Right renal pelvis (tissue), 4 donors: Measurements from ENCODE around the gene RAB30. TPM values are rescaled to one million over a fixed set of nuclear protein-coding genes. Genes with fewer than 3 reads are reported as not detected.
"Not testable (repeated sequence)": the region's sequence is repeated elsewhere in the genome, so short reads cannot be mapped to it uniquely, and the experiment has no call there.

Experiments used
- DNase-seq, 4 donors: peaks; one replicate each; pipeline ENCODE4 v3.0.0-alpha.2; 2013; ENCODE audit warnings: low read depth in 4 of 4, low spot score in 3 of 4, missing footprints in 1 of 4
- polyA plus RNA-seq, 4 donors: library from polyadenylated mRNA; unstranded; fragments of 120-200 nt; gene quantifications; one replicate each; pipeline ENCODE4 v1.2.1, GENCODE V29; 2013; ENCODE audit not compliant: insufficient read length in 4 of 4

RAB30 gene
- polyA plus RNA-seq, 4 donors, result 7.1 to 8.5 (median 8.3) TPM

DNA sequence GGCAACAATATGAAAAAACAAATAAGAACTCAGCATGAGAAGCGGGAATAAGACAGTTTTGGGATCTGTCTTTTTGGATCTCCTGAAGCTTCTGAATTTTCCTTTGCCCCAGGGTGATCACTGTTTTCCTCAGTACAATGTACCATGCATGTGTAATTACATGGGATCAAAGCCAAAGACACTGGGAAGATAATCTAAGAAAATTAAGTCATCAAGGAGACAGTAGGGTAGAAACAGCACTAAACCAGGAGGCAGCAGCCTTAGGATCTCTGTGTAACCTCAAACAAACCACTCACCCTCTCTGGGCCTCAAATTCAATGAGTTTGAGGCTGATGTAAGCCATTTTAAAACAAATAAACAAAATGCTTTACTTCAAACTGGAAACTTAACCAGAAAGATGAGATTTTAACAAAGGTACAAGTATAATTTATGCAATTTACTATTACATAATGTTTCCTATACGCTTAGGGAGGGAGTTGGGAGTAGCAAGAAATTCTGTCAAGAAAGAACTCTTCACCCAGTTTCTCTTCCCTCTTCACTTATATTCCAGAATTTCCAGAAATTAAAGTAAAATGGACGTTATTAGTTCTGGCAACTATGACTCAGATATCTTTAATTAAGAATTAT, 77.0 kb downstream of the RAB30 start:
- DNase-seq, result no peak

GRCh38 chr11:82992223-82992622, 79.5 kb downstream of the RAB30 start:
- DNase-seq, result no peak

DNA sequence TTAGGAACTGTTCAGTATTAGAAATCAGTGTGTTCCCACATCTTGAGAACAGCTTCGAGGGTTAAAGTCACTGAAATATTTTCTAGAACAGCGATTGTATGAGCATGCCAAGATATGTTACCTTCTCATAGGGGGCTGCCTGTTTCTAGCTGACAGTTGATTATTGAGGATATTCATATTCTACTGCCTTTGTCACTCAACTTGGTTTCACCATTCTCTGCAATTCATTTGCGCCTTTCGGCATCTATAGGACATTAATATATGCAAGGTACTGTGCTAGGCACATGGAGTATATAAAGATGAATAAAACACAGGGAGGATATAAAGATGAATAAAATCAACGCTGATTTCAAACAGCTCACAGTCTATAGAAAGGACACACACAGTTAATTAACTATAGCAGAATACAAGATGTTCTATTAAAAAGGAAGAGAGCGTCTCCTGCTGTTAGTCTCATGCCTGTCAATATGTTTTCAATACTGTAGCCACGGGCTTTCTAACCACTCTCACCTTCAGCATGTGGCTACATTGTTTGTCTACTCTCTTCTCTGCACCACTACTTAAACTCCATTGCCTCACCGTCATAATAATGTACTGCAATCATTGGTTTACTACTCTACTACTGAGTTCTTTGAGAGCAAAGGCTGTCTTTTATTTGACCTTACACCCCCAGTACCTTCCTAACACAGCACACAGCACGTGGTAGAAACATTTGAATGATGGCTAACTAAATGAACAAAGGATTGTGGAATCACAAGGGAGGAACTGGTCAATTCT, 81.9 kb downstream of the RAB30 start:
- no peak for DNase-seq

- DNase-seq, result no peak
Measured at GRCh38 chr11:82988936-82989627, 82.6 kb downstream of the RAB30 start.

GRCh38 chr11:82987997-82988396, 83.7 kb downstream of the RAB30 start:
- no peak for DNase-seq

DNA sequence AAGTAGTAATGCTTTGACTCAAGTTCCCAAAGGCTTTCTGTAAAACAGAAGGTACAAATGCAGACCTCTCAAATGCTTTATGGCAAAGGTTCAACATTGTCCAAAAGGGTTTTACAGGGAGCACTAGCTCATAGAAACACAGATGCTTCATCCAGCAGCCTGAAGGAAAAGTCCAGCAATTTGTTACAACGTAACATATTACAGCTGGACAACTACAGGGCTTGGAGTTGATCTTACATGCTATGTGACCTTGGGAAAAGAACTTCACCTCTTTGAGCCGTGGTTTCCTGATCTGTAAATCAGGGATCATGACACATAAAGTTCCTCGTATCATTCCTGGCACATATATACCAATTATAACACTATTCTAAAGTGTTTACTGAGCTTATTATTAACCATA, 85.3 kb downstream of the RAB30 start:
- DNase-seq, result no peak

DNA sequence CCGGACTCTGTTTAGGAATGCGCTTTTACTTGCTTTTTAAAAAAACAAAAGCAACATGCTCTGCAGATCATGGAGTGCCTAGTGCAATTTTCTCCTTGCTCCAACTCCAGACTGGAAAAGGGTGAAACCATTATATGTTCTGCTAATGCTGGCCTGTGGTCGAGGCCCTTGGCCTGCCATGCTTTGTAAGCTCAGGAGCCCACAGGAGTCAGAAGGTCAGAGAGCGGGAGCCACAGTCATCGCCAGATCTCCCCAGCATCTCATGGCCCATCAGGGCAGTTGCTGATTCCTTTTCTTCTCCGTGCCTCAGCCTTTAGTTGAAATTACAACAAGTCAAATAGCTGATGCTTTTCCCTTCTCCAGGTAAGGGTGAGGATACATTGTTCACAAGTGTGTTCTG, 89.8 kb downstream of the RAB30 start:
- no peak for DNase-seq

GRCh38 chr11:82980947-82981346, 90.8 kb downstream of the RAB30 start:
- no peak for DNase-seq

- DNase-seq, result no peak
Measured at GRCh38 chr11:82980292-82980691, 91.4 kb downstream of the RAB30 start.

- no peak for DNase-seq
Measured at GRCh38 chr11:82979824-82980223, 91.9 kb downstream of the RAB30 start.

DNA sequence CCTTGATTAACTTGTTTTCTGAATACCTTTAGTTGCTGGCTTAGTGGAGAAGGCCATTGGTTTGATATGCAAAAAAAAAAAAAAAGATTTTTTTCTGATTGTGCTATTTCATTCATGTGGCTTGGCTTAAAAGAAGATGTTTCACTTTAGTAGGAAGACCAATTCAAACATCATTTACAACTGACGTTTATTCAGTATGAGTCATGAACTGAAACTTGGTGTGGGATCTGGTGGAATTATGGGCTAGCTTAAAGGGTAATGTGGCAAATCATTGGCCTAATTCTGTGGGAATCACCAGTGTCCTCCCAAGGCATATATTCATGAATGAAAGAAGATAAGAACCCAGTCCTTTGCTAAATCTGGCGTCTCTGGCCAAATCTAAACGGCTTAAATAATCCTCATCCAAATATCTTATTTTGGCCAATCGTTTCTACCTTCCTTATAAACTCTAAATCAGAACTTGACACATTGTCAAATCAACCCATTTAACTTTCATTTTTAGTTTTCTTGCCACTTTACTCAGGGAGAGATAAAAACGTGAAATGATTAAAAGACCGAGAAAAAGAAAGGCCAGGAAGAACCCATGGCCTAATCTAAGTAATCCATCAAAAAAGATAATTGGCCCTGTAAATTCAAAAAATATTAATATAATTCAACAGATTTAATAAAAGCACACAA, 93.1 kb downstream of the RAB30 start:
- DNase-seq, result no peak

DNA sequence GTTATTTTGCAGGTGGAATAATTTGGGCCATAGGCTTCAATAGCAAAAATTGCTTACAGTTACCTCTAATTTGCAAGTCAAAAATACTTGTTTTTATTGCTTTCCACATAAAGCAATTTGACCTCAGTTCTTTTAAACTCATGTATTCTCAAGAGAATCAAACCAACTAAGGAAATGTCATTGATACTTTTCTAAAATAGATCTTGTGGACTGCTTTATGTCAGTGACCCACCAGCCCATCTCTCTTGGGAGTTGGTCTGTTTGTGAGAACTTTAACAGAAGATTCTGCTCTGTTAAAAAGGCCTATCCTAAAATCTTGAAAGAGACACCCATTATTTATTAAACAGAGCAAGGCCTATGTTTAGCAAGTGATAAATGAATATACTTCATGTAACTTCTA, 94.9 kb downstream of the RAB30 start:
- DNase-seq, result no peak

DNA sequence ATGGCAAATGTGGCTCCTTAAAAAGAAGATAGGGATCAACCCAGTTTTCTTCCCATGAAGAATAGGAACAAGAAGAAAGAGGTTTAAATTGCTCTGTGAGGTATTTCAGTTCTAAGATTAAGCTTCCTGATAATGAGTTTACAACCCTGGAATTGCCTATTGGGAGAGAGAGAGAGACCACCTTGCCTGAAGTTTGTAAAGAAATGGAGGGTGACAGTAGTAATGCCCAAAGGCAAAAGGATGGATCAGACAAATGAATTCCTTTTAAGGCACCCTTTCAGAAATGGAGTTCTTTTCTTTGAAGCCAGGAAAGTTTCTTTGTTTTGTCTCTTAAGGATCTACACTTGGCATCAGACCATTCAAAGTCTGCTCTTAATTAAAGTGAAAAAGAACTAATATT, 95.8 kb downstream of the RAB30 start:
- no peak for DNase-seq

DNA sequence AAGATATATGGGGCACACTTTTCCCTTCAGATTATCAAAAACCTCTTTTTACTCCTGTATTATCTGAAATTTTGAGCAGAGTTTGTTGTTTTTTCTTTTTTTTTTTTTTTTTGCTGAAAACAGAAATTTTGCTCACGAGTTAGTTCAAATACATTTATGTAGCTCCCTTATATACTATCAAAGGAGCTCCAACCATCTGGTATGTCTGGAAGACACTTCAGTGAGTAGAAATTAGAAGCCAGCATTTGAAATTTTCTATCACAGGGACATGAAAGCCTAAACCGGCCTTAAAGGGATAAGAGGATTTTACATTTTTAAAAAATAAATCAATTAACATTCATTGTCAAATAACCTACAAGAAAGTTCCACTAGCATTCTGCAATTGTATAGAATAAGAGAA, 96.8 kb downstream of the RAB30 start:
- DNase-seq, result no peak

DNA sequence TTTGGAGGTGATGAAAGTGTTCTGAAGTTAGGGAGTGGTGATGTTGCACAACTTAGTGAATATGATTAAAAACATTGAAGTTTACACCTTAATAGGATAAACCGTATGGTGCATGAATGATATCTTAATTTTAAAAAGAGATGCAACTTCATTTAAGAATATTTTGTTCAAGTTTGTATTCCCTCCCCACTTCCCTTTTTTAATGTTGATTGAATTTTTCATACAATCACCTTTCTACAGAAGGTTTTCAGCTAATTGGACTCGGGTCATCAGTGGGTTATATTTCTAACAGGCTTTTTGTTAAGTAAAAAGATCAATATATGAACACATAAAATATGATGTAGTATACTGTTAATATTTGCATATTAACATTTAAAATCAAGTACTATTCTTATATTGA, 97.6 kb downstream of the RAB30 start:
- no peak for DNase-seq

GRCh38 chr11:82972103-82972502, 99.6 kb downstream of the RAB30 start:
- DNase-seq, result no peak

DNA sequence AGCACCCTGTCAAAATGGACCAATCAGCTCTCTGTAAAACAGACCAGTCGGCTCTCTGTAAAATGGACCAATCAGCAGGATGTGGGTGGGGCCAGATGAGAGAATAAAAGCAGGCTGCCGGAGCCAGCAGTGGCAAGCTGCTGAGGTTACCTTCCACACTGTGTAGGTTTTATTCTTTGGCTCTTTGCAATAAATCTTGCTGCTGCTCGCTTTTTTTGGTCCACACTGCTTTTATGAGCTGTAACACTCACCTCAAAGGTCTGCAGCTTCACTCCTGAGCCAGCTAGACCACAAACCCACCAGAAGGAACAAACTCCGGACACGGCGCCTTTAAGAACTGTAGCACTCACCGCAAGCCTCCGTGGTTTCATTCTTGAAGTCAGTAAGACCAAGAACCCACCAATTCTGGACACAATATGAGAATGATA, 100.2 kb downstream of the RAB30 start:
- DNase-seq, result not testable (repeated sequence)

DNA sequence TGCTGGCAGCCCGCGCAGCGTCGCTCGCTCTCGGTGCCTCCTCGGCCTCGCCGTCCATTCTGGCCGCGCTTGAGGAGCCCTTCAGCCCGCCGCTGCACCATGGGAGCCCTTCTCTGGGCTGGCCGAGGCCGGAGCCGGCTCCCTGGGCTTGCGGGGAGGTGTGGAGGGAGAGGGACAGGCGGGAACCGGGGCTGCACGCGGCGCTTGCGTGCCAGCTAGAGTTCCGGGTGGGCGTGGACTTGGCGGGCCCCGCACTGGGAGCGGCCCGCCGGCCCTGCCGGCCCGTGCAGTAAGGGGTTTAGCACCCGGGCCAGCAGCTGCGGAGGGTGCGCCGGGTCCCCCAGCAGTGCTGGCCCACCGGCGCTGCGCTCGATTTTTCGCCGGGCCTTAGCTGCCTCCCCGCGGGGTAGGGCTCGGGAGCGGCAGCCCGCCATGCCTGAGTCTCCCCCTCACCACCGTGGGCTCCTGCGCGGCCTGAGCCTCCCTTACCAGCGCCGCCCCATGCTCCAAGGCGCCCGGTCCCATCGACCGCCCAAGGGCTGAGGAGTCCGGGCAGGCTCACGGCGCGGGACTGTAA, 101.1 kb downstream of the RAB30 start:
- DNase-seq, result not testable (repeated sequence)

GRCh38 chr11:82969811-82970210, 101.9 kb downstream of the RAB30 start:
- no peak for DNase-seq

DNA sequence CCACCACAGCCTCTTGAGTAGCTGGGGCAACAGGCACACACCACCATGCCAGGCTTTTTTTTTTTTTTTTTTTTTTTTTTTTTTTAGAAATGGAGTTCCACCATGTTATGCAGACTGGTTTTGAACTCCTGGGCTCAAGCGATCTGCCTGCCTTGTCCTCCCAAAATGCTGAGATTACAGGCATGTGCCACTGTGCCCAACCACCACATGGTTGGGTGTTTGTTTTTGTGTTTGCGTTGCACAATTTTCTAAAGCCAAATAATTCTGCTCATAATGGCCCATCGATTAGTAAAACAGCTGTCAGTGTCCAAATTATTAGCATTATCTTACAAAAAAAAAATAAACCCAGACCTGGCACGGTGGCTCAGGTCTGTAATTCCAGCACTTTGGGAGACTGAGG, 104.3 kb downstream of the RAB30 start:
- DNase-seq, result no peak

- DNase-seq, result not testable (repeated sequence)
Measured at GRCh38 chr11:82962021-82962420, 109.7 kb downstream of the RAB30 start.
